ENCODE measurements around the gene DMRTB1.

GRCh38 chr1:53467391-53467790 is 8.2 kb downstream of the DMRTB1 start:
- TF ChIP-seq, protein P1, sequence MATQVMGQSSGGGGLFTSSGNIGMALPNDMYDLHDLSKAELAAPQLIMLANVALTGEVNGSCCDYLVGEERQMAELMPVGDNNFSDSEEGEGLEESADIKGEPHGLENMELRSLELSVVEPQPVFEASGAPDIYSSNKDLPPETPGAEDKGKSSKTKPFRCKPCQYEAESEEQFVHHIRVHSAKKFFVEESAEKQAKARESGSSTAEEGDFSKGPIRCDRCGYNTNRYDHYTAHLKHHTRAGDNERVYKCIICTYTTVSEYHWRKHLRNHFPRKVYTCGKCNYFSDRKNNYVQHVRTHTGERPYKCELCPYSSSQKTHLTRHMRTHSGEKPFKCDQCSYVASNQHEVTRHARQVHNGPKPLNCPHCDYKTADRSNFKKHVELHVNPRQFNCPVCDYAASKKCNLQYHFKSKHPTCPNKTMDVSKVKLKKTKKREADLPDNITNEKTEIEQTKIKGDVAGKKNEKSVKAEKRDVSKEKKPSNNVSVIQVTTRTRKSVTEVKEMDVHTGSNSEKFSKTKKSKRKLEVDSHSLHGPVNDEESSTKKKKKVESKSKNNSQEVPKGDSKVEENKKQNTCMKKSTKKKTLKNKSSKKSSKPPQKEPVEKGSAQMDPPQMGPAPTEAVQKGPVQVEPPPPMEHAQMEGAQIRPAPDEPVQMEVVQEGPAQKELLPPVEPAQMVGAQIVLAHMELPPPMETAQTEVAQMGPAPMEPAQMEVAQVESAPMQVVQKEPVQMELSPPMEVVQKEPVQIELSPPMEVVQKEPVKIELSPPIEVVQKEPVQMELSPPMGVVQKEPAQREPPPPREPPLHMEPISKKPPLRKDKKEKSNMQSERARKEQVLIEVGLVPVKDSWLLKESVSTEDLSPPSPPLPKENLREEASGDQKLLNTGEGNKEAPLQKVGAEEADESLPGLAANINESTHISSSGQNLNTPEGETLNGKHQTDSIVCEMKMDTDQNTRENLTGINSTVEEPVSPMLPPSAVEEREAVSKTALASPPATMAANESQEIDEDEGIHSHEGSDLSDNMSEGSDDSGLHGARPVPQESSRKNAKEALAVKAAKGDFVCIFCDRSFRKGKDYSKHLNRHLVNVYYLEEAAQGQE (IDR thresholded peaks at IDR 0.05; ENCODE audit: insufficient read depth in 1 of 2, low read depth in 2 of 2, low read length in 2 of 2) = no peak
- no peak for TF ChIP-seq POLR2AphosphoS5 (IDR thresholded peaks at IDR 0.05; ENCODE audit: low read depth, low read length)

Measured in PFSK-1 (cell line).